ENCODE measurements around the gene PHF2. TPM values are rescaled to one million over a fixed set of nuclear protein-coding genes. Genes with fewer than 3 reads are reported as not detected.

Gene PHF2
- total and polyA plus RNA-seq, 2 of the 4 experiments (the other 2 are of a cell fraction): 5.9 to 9.5 TPM

DNA sequence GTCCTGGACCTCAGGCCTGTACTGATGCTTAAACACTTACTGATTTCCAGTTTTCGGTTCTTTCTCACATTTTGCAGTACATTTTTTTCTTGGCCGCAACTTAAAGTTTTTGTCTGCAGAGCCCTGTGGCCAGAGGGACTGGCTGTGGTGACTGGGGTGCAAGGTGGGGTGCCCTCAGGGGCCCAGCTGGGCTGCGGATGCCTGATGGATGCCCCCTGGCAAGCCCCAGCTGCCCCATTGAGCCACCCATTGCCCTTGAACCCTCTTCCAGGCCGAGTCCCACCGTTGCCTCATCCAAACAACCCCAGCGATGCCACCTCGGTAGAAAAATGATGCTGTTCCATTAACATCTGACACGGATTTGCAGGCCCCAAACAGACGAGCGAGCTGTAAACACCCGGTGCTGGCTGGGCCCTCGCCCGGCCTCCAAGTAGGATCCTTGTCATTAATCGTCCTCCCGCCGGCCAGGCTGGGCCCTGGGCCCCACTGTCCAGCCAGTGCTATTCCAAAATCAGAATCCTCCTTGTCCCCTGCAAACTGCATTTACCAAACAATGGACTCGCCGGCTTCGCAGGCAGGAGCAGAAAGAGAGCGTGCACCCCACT lies 107.9 kb downstream of the PHF2 start:
- no peak overlapping the region for H4K91ac ChIP-seq (ENCODE audit: insufficient read depth, low read depth, low read length)
- no peaks in the 10 kb centered on the region for H3K79me1 ChIP-seq (ENCODE audit: low read depth in 1 of 2, low read length in 2 of 2)
- H3K36me3 ChIP-seq (ENCODE audit: control insufficient read depth, insufficient read depth, low read length): peaks cover 4% of the 10 kb centered on the region; the same call in 1 of the 2 replicates
- no peaks in the 10 kb centered on the region for H3K9me1 ChIP-seq (ENCODE audit: insufficient read depth, low read length)
- H2AFZ ChIP-seq (replicated peaks; ENCODE audit: low read length, poor library complexity): no peak overlapping the region
- H3K4me3 ChIP-seq (ENCODE audit: insufficient read depth, low read depth, low read length): no peak overlapping the region
- CTCF ChIA-PET: interaction anchor here (1.3 kb wide), 1 partner anchor 320 kb away, joined by 3 read pairs; no protein-coding TSS in a partner anchor
- H3K9ac ChIP-seq (ENCODE audit: low read depth, low read length): no peak overlapping the region
- H2AK9ac ChIP-seq (replicated peaks; ENCODE audit: low read depth, low read length, poor library complexity): no peak overlapping the region
- in situ Hi-C loops (cut with MboI; ENCODE audit: low sequenced_read_pairs): loop anchor here (25.0 kb wide), 1 partner anchor 503 kb away; no protein-coding TSS in a partner anchor
- POLR2A ChIA-PET (ENCODE audit: unreplicated experiment): no interaction called here
- no peak overlapping the region for H4K5ac ChIP-seq (ENCODE audit: low read depth, low read length)
- H3K4ac ChIP-seq (ENCODE audit: low read depth, low read length): no peak overlapping the region
- H3K4me1 ChIP-seq (ENCODE audit: control insufficient read depth, insufficient read depth, low read length): no peaks in the 10 kb centered on the region
- H2BK5ac ChIP-seq (ENCODE audit: low read depth, low read length, poor library complexity, severe bottlenecking): no peak overlapping the region
- 58% methylated on average over 10 of the region's 20 CpGs; no CpG with 5 or more reads in 1 of the 2 experiments for WGBS, 2 experiments (ENCODE audit: extremely low coverage in 2 of 2, insufficient read length in 1 of 2)
- H3K4me2 ChIP-seq (ENCODE audit: low read depth, low read length): no peak overlapping the region
- no peak overlapping the region for H2BK15ac ChIP-seq (ENCODE audit: low read depth, low read length)
- DNase-seq: no peak
- no peak overlapping the region for H3K56ac ChIP-seq (ENCODE audit: extremely low read depth, insufficient read depth, low read length)
- no peak overlapping the region for H3K27ac ChIP-seq (ENCODE audit: insufficient read depth, low read length)
- H2BK20ac ChIP-seq (ENCODE audit: low read depth, low read length): no peak overlapping the region
- H2BK120ac ChIP-seq (ENCODE audit: low read depth, low read length): no peak overlapping the region
- no peak overlapping the region for H4K8ac ChIP-seq (ENCODE audit: low read depth in 2 of 2, low read length in 2 of 2)
- intact Hi-C loops (cut with micrococcal nuclease): no loop called here
- ATAC-seq (ENCODE audit: low read depth): no peak
- H2AK5ac ChIP-seq (ENCODE audit: low read depth, low read length): no peak overlapping the region
- BruUV-seq (replicated peaks): no TSS peak
- TF ChIP-seq SMC3 (IDR thresholded peaks at IDR 0.05; ENCODE audit: low read depth, low read length): no peak
- TF ChIP-seq RCOR1 (IDR thresholded peaks at IDR 0.05; ENCODE audit: insufficient replicate concordance, low read length): no peak
- no peak for TF ChIP-seq RAD21 (IDR thresholded peaks at IDR 0.05; ENCODE audit: low read length)
- no peak for TF ChIP-seq FOS (IDR thresholded peaks at IDR 0.05; ENCODE audit: low read depth, low read length)
- no peak for TF ChIP-seq CHD1 (IDR thresholded peaks at IDR 0.05; ENCODE audit: low read depth, low read length)
- TF ChIP-seq MAFK (IDR thresholded peaks at IDR 0.05; ENCODE audit: low read depth, low read length): no peak
- TF ChIP-seq CEBPB (IDR thresholded peaks at IDR 0.05; ENCODE audit: low read depth, low read length): no peak
- TF ChIP-seq MXI1 (IDR thresholded peaks at IDR 0.05; ENCODE audit: borderline replicate concordance, low read depth, low read length): no peak
- no peak for TF ChIP-seq RFX5 (IDR thresholded peaks at IDR 0.05; ENCODE audit: low read depth, low read length)
- TF ChIP-seq ELK1 (IDR thresholded peaks at IDR 0.05; ENCODE audit: borderline replicate concordance, low read depth, low read length): no peak
- no peaks in the 10 kb centered on the region for H4K20me1 ChIP-seq (ENCODE audit: insufficient read depth, low read length)
- H3K18ac ChIP-seq (ENCODE audit: low read depth, low read length): no peak overlapping the region
- H3K14ac ChIP-seq (replicated peaks; ENCODE audit: low read depth, low read length): no peak overlapping the region
- H3K23ac ChIP-seq (ENCODE audit: low read depth, low read length): no peak overlapping the region
- no peaks in the 10 kb centered on the region; the same call in 1 of the 2 replicates for H3K27me3 ChIP-seq (ENCODE audit: control insufficient read depth, insufficient read depth, low read length)
- dilution Hi-C loops (cut with HindIII; ENCODE audit: low sequenced_read_pairs, unreplicated experiment): no loop called here
- no peaks in the 10 kb centered on the region for H3K9me3 ChIP-seq (ENCODE audit: control insufficient read depth, insufficient read depth, low read length)
